Fibroblast of lung (primary cell): ENCODE data around the gene WDR37. TPM values are rescaled to one million over a fixed set of nuclear protein-coding genes. Genes with fewer than 3 reads are reported as not detected.

Experiments used
- DNase-seq, 2 donors: peaks; one replicate each; pipeline versions ENCODE4 v3.0.0 to v3.0.0-alpha.2; 2010; ENCODE audit warnings: low read depth in 2 of 2
- H2AFZ ChIP-seq: 2 replicates; pipeline ENCODE4 v1.5.1; 2012; ENCODE audit warnings: low read length, control low read depth, inconsistent platforms
- H3K27ac ChIP-seq: 2 replicates; pipeline ENCODE4 v1.5.1; 2011; ENCODE audit warnings: low read length, control low read depth; ENCODE audit not compliant: insufficient read depth
- H3K27me3 ChIP-seq: 2 replicates; pipeline ENCODE4 v1.5.1; 2011; ENCODE audit warnings: mild to moderate bottlenecking, low read length; ENCODE audit not compliant: control insufficient read depth, insufficient read depth
- H3K36me3 ChIP-seq: 2 replicates; pipeline ENCODE4 v1.5.1; 2011; ENCODE audit warnings: low read length; ENCODE audit not compliant: control insufficient read depth, insufficient read depth
- H3K4me1 ChIP-seq: 2 replicates; pipeline ENCODE4 v1.5.1; 2011; ENCODE audit warnings: low read length; ENCODE audit not compliant: control insufficient read depth, insufficient read depth; ENCODE audit errors: extremely low read depth
- H3K4me2 ChIP-seq: 2 replicates; pipeline ENCODE4 v1.5.1; 2011; ENCODE audit warnings: low read length, control low read depth; ENCODE audit not compliant: insufficient read depth; ENCODE audit errors: extremely low read depth
- H3K4me3 ChIP-seq, 4 experiments: fragments of 200-600 bp in 1 of 4; sonication (generic) in 1 of 4; replicated peaks in 1 of 4; 2 replicates each; pipeline ENCODE4 v1.5.1; 2011 to 2016; ENCODE audit warnings: low read length in 4 of 4, low read depth in 3 of 4, mild to moderate bottlenecking in 3 of 4, control low read depth in 2 of 4, inconsistent platforms in 1 of 4, mixed read lengths in 1 of 4; ENCODE audit not compliant: insufficient read depth in 1 of 4; ENCODE audit errors: control extremely low read depth in 1 of 4
- H3K79me2 ChIP-seq: 2 replicates; pipeline ENCODE4 v1.5.1; 2012; ENCODE audit warnings: mild to moderate bottlenecking, low read length, inconsistent platforms; ENCODE audit not compliant: control insufficient read depth, insufficient read depth
- H3K9ac ChIP-seq: 2 replicates; pipeline ENCODE4 v1.5.1; 2011; ENCODE audit warnings: mild to moderate bottlenecking, low read length, control low read depth; ENCODE audit not compliant: insufficient read depth
- H3K9me3 ChIP-seq: 2 replicates; pipeline ENCODE4 v1.5.1; 2012; ENCODE audit warnings: low read depth, low read length; ENCODE audit not compliant: control insufficient read depth, insufficient read depth
- H4K20me1 ChIP-seq: 2 replicates; pipeline ENCODE4 v1.5.1; 2011; ENCODE audit warnings: low read length; ENCODE audit not compliant: control insufficient read depth, insufficient read depth; ENCODE audit errors: extremely low read depth
- CTCF ChIP-seq, 2 donors: IDR thresholded peaks in 1 of 2; conservative IDR thresholded peaks in 1 of 2; 1 replicate in 1 of 2; 2 replicates in 1 of 2; pipeline ENCODE4 v1.5.1; 2011 to 2012; ENCODE audit warnings: low read length in 2 of 2, control low read depth in 1 of 2, inconsistent platforms in 1 of 2, low read depth in 1 of 2, mild to moderate bottlenecking in 1 of 2
- EZH2 ChIP-seq: IDR thresholded peaks from 2 replicates; pipeline ENCODE4 v1.5.1; 2012; ENCODE audit warnings: low read length, control low read depth, mild to moderate bottlenecking; ENCODE audit errors: missing control alignments
- polyA plus RNA-seq, 2 donors: library from polyadenylated mRNA; depleted of rRNA in 1 of 2; stranded (reverse) in 1 of 2; unstranded in 1 of 2; fragments of >200 nt; gene quantifications; 2 replicates each; pipeline ENCODE4 v1.2.1, GENCODE V29; 2011 to 2012; ENCODE audit warnings: missing spikeins in 1 of 2
- total RNA-seq: library from RNA; depleted of rRNA; stranded (reverse); fragments of >200 nt; gene quantifications from 2 replicates; pipeline ENCODE4 v1.2.1, GENCODE V29; 2014

Gene WDR37
- total and polyA plus RNA-seq, 2 donors (not counting 1 experiment from before 2014, with no cell fraction given), result 13.0 to 15.8 TPM

GRCh38 chr10:1100143-1100542, 44.0 kb downstream of the WDR37 start:
- Histone ChIP-seq H3K27ac (no peak overlapping the region), H2AFZ (no peak overlapping the region), H3K27me3 (no peaks in the 10 kb centered on the region), H3K9ac (no peak overlapping the region), H3K79me2 (peaks cover 3% of the 10 kb centered on the region), H3K36me3 (peaks cover 18% of the 10 kb centered on the region), H3K4me2 (no peak overlapping the region), H4K20me1 (no peaks in the 10 kb centered on the region), H3K4me3 (no peak overlapping the region), H3K4me1 (no peaks in the 10 kb centered on the region), H3K9me3 (no peaks in the 10 kb centered on the region)
- TF ChIP-seq EZH2 (no peak), CTCF (conservative IDR thresholded peaks at IDR 0.05 in 1 of 2, IDR thresholded peaks at IDR 0.05 in 1 of 2; ENCODE audit: low read depth in 1 of 2, low read length in 2 of 2) (no peak)
- no peak for DNase-seq

GRCh38 chr10:1100691-1101368, 44.6 kb downstream of the WDR37 start:
- no peak overlapping the region for H3K27ac ChIP-seq

GRCh38 chr10:1101946-1102345, 45.8 kb downstream of the WDR37 start:
- Histone ChIP-seq H3K36me3 (peaks cover 15% of the 10 kb centered on the region), H4K20me1 (no peaks in the 10 kb centered on the region), H3K4me3 (no peak overlapping the region)

More at GRCh38 chr10:1100691-1101368, 44.6 kb downstream of the WDR37 start:
- Histone ChIP-seq H3K4me3 (no peak overlapping the region), H3K9me3 (no peaks in the 10 kb centered on the region), H3K36me3 (peaks cover 18% of the 10 kb centered on the region), H3K4me2 (no peak overlapping the region), H3K27me3 (no peaks in the 10 kb centered on the region), H3K4me1 (no peaks in the 10 kb centered on the region), H2AFZ (no peak overlapping the region), H3K9ac (no peak overlapping the region), H4K20me1 (no peaks in the 10 kb centered on the region), H3K79me2 (peaks cover 3% of the 10 kb centered on the region)
- TF ChIP-seq EZH2, result no peak
- no peak for TF ChIP-seq CTCF (conservative IDR thresholded peaks at IDR 0.05 in 1 of 2, IDR thresholded peaks at IDR 0.05 in 1 of 2; ENCODE audit: low read depth in 1 of 2, low read length in 2 of 2)
- no peak for DNase-seq

More at GRCh38 chr10:1101946-1102345, 45.8 kb downstream of the WDR37 start:
- Histone ChIP-seq H3K9ac (no peak overlapping the region), H3K4me1 (no peaks in the 10 kb centered on the region), H3K27ac (no peak overlapping the region), H3K4me2 (no peak overlapping the region), H2AFZ (no peak overlapping the region), H3K27me3 (no peaks in the 10 kb centered on the region), H3K9me3 (no peaks in the 10 kb centered on the region), H3K79me2 (peaks cover 3% of the 10 kb centered on the region)
- no peak for TF ChIP-seq EZH2
- TF ChIP-seq CTCF (conservative IDR thresholded peaks at IDR 0.05 in 1 of 2, IDR thresholded peaks at IDR 0.05 in 1 of 2; ENCODE audit: low read depth in 1 of 2, low read length in 2 of 2), result no peak
- DNase-seq, result no peak
